ENCODE data around the gene RNF149. TPM values are rescaled to one million over a fixed set of nuclear protein-coding genes. Genes with fewer than 3 reads are reported as not detected.
"Not testable (repeated sequence)": the region's sequence is repeated elsewhere in the genome, so short reads cannot be mapped to it uniquely, and the experiment has no call there.

The RNF149 gene
- total and polyA plus RNA-seq, 2 experiments from 2014 or later, result 38.8 to 47.6 TPM

DNA sequence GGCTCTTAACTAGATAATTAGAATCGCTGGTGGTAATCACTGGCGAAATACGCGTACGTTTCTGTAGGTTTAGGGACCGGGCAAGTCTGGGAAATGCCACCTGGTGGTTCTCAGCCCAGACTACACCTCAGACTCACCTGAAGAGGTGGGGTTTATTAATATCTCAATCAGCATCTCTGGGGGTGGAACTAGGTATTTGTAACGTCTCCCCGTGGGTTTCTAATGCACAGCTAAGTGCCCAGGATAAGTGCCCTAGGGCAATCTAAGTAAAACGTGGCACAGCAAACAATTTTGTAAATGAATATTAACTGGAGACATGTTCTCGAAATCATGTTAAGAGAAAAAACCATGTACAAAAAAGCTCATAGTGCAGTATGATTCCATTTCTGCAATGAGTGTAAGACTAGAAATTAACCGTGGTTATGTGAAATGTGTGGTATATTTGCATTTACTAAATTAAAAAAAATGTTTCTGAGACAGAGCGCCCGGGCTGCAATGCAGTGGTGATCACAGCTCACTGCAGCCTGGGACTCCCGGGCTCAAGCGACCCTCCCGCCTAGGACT, 56.6 kb downstream of the RNF149 start:
- Histone ChIP-seq H3K4me3 (peak overlapping the region; percentile 99), H3K27me3 (ENCODE audit: insufficient read depth) (no peaks in the 10 kb centered on the region), H3K4me2 (peak overlapping the region; percentile 87), H2AFZ (no peak overlapping the region), H3K27ac (ENCODE audit: low read depth) (peak overlapping the region; percentile 94), H3K9me2 (ENCODE audit: insufficient read depth) (no peaks in the 10 kb centered on the region), H3K36me3 (ENCODE audit: insufficient read depth) (no peaks in the 10 kb centered on the region), H3K4me1 (ENCODE audit: insufficient read depth) (peaks cover 30% of the 10 kb centered on the region), H4K20me1 (replicated peaks; ENCODE audit: insufficient read depth) (peaks cover 7% of the 10 kb centered on the region; the same call in 1 of the 2 replicates), H3K79me2 (replicated peaks; ENCODE audit: insufficient read depth) (peaks cover 37% of the 10 kb centered on the region), H3F3A (replicated peaks; ENCODE audit: low read depth) (peaks cover 8% of the 10 kb centered on the region; the same call in 1 of the 2 replicates)
- H3K4me1 Mint-ChIP-seq, result peaks cover 52% of the 10 kb centered on the region
- ATAC-seq, result peak; percentile 60
- peak overlapping the region; percentile 92 for H3K4me3 Mint-ChIP-seq
- peak; percentile 82 for DNase-seq (ENCODE audit: low spot score)
- peak overlapping the region; percentile 90 for H3K27ac Mint-ChIP-seq
- TF ChIP-seq ZNF114 (CRISPR knock-in tag; IDR thresholded peaks at IDR 0.05) (no peak), CTCF (conservative IDR thresholded peaks at IDR 0.05; ENCODE audit: low read depth in 2 of 2) (peak; percentile 59 to 68)
- peaks cover 10% of the 10 kb centered on the region; the same call in 2 of the 3 replicates for H3K36me3 Mint-ChIP-seq (ENCODE audit: low read depth)
- no peaks in the 10 kb centered on the region for H3K9me3 Mint-ChIP-seq
- peaks cover 12% of the 10 kb centered on the region for H3K27me3 Mint-ChIP-seq (ENCODE audit: insufficient read depth, low read depth, poor library complexity)

DNA sequence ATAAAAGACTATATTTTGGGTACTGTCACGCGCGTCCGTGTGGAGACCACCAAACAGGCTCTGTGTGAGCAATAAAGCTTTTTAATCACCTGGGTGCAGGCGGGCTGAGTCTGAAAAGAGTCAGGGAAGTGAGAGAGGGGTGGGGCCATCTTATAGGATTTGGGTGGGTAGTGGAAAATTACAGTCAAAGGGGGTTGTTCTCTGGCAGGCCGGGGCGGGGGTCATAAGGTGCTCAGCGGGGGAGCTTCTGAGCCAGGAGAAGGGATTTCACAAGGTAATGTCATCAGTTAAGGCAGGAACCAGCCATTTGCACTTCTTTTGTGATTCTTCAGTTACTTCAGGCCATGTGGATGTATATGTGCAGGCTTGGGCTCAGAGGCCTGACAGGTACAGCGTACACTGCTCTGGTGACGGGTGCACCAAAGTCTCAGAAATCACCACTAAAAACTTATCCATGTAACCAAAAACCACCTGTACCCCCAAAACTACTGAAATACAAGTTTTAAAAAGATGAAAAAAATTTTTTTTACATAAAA, 57.2 kb downstream of the RNF149 start:
- peak overlapping the region; percentile 99 for H3K4me3 ChIP-seq
- peak; percentile 1; the same call in 2 of the 3 replicates for ATAC-seq
- H2AFZ ChIP-seq; H3K9me2 ChIP-seq (ENCODE audit: insufficient read depth); H4K20me1 ChIP-seq (replicated peaks; ENCODE audit: insufficient read depth); H3K36me3 ChIP-seq (ENCODE audit: insufficient read depth); H3F3A ChIP-seq (replicated peaks; ENCODE audit: low read depth); H3K27me3 ChIP-seq (ENCODE audit: insufficient read depth); H3K9me3 Mint-ChIP-seq; H3K36me3 Mint-ChIP-seq (ENCODE audit: low read depth): not testable (repeated sequence)
- peaks cover 30% of the 10 kb centered on the region for H3K79me2 ChIP-seq (replicated peaks; ENCODE audit: insufficient read depth)
- H3K4me3 Mint-ChIP-seq, result peak overlapping the region; percentile 92
- peak; percentile 19; the same call in 1 of the 2 replicates for TF ChIP-seq POLR2AphosphoS5 (IDR thresholded peaks at IDR 0.05; ENCODE audit: low read depth)
- H3K27me3 Mint-ChIP-seq (ENCODE audit: insufficient read depth, low read depth, poor library complexity), result peaks cover 12% of the 10 kb centered on the region
- H3K27ac ChIP-seq (ENCODE audit: low read depth), result peak overlapping the region; percentile 94
- H3K4me1 Mint-ChIP-seq, result peaks cover 52% of the 10 kb centered on the region
- peak overlapping the region; percentile 87 for H3K4me2 ChIP-seq
- H3K4me1 ChIP-seq (ENCODE audit: insufficient read depth), result peaks cover 30% of the 10 kb centered on the region
- peak; percentile 79 for DNase-seq (ENCODE audit: low spot score)
- peak overlapping the region; percentile 90 for H3K27ac Mint-ChIP-seq

GRCh38 chr2:101249826-101250225, 58.7 kb downstream of the RNF149 start:
- DNase-seq (ENCODE audit: low spot score), result peak; percentile 30
- Mint-ChIP-seq H3K27ac (peak overlapping the region; percentile 78), H3K4me1 (peaks cover 43% of the 10 kb centered on the region), H3K36me3 (ENCODE audit: low read depth) (no peaks in the 10 kb centered on the region; the same call in 1 of the 3 replicates), H3K9me3 (0 out of 3 replicates have a peak, but pooled peaks cover under 1% of the 10 kb centered on the region), H3K4me3 (peak overlapping the region; percentile 5; the same call in 1 of the 3 replicates), H3K27me3 (ENCODE audit: insufficient read depth, low read depth, poor library complexity) (peaks cover 12% of the 10 kb centered on the region)
- H3F3A ChIP-seq (replicated peaks; ENCODE audit: low read depth), result peaks cover 8% of the 10 kb centered on the region; the same call in 1 of the 2 replicates
- H3K27me3 ChIP-seq (ENCODE audit: insufficient read depth), result no peaks in the 10 kb centered on the region
- no peak overlapping the region for H3K4me3 ChIP-seq
- peak overlapping the region; percentile 62; the same call in 1 of the 2 replicates for H3K4me2 ChIP-seq
- peaks cover 30% of the 10 kb centered on the region for H3K4me1 ChIP-seq (ENCODE audit: insufficient read depth)
- TF ChIP-seq EZH2phosphoT487 (IDR thresholded peaks at IDR 0.05; ENCODE audit: unreplicated experiment) (no peak), JUNB (IDR thresholded peaks at IDR 0.05; ENCODE audit: unreplicated experiment) (no peak), CTCF (conservative IDR thresholded peaks at IDR 0.05; ENCODE audit: low read depth in 2 of 2) (no peak), ZNF331 (CRISPR knock-in tag; IDR thresholded peaks at IDR 0.05; ENCODE audit: low read depth) (no peak), CREB1 (CRISPR knock-in tag; IDR thresholded peaks at IDR 0.05; ENCODE audit: low read depth) (0 out of 2 replicates have a peak, but pooled peaks have one; percentile 27), STAT1 (IDR thresholded peaks at IDR 0.05; ENCODE audit: unreplicated experiment) (no peak)
- TF ChIP-seq, protein P1, sequence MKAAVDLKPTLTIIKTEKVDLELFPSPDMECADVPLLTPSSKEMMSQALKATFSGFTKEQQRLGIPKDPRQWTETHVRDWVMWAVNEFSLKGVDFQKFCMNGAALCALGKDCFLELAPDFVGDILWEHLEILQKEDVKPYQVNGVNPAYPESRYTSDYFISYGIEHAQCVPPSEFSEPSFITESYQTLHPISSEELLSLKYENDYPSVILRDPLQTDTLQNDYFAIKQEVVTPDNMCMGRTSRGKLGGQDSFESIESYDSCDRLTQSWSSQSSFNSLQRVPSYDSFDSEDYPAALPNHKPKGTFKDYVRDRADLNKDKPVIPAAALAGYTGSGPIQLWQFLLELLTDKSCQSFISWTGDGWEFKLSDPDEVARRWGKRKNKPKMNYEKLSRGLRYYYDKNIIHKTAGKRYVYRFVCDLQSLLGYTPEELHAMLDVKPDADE (IDR thresholded peaks at IDR 0.05), result no peak
- peak overlapping the region; percentile 69 for H3K27ac ChIP-seq (ENCODE audit: low read depth)
- H3K9me2 ChIP-seq (ENCODE audit: insufficient read depth), result no peaks in the 10 kb centered on the region
- H3K79me2 ChIP-seq (replicated peaks; ENCODE audit: insufficient read depth), result peaks cover 16% of the 10 kb centered on the region
- no peak overlapping the region for H2AFZ ChIP-seq
- peak; percentile 8 for ATAC-seq
- no peaks in the 10 kb centered on the region for H3K36me3 ChIP-seq (ENCODE audit: insufficient read depth)
- H4K20me1 ChIP-seq (replicated peaks; ENCODE audit: insufficient read depth), result no peaks in the 10 kb centered on the region; the same call in 1 of the 2 replicates
